K562 (cell line): ENCODE data around the gene HNF4A. TPM values are rescaled to one million over a fixed set of nuclear protein-coding genes. Genes with fewer than 3 reads are reported as not detected.

Source experiments
- ATAC-seq: fragments of 200-7000 bp; cut with Tn5 transposase; 3 replicates; pipeline ENCODE4 v1.9.1; 2020; ENCODE audit warnings: moderate library complexity
- BruUV-seq: library from RNA; stranded (reverse); fragments of 400-500 nt; replicated peaks from 2 replicates; lab custom pipeline; 2021; lab: Mats Ljungman, UMichigan
- CTCF ChIA-PET: fragments of 300-600 bp; formaldehyde crosslinking; extraction: SDS; loops from one replicate; lab custom pipeline; 2021; ENCODE audit warnings: low intra/inter-chr PET ratio; lab: Yijun Ruan, JAX
- POLR2A ChIA-PET: fragments of 300-600, 350-650 bp; sonication (Branson Sonifier 250); formaldehyde crosslinking; extraction: SDS; loops from one replicate; lab custom pipeline; 2021; ENCODE audit warnings: antibody characterized with exemption, inconsistent platforms; lab: Yijun Ruan, JAX
- DNase-seq, 4 experiments: peaks; one replicate each; pipeline versions ENCODE4 v3.0.0 to v3.0.0-alpha.2; 2011 to 2018; ENCODE audit warnings: low spot score in 3 of 4, mixed read lengths in 3 of 4; ENCODE audit errors: extremely low read depth in 1 of 4
- FAIRE-seq: peaks from 2 replicates; lab custom pipeline; 2011; peaks lifted over from hg19 to GRCh38; lab: Jason Lieb, UNC
- H2AFZ ChIP-seq: 2 replicates; pipeline ENCODE4 v1.6.0; 2011; ENCODE audit warnings: low read depth, low read length, control low read depth, inconsistent platforms
- H3K27ac ChIP-seq: fragments of 200-600 bp; 3 replicates; pipeline ENCODE4 v1.8.0; 2011; ENCODE audit warnings: low read depth, mild to moderate bottlenecking, control low read depth, inconsistent platforms, low read length, moderate library complexity, mixed read lengths; ENCODE audit errors: extremely low read depth
- H3K27me3 ChIP-seq, 2 experiments: fragments of 300-600 bp in 1 of 2; 2 replicates in 1 of 2; 3 replicates in 1 of 2; pipeline versions ENCODE4 v1.6.0 to v1.8.0; 2011; ENCODE audit warnings: inconsistent platforms in 2 of 2, low read length in 2 of 2, mild to moderate bottlenecking in 1 of 2, mixed read lengths in 1 of 2, moderate library complexity in 1 of 2; ENCODE audit not compliant: control insufficient read depth in 2 of 2, insufficient read depth in 2 of 2
- H3K36me3 ChIP-seq: fragments of 300-600 bp; 3 replicates; pipeline ENCODE4 v1.8.0; 2011; ENCODE audit warnings: mild to moderate bottlenecking, low read length, inconsistent platforms; ENCODE audit not compliant: control insufficient read depth, insufficient read depth
- H3K4me1 ChIP-seq, 2 experiments: fragments of 200-600 bp in 1 of 2; replicated peaks in 1 of 2; 2 replicates in 1 of 2; 3 replicates in 1 of 2; pipeline versions ENCODE4 v1.5.1 to v1.8.0; 2011; ENCODE audit warnings: inconsistent platforms in 2 of 2, low read length in 2 of 2, mild to moderate bottlenecking in 1 of 2, mixed read lengths in 1 of 2, moderate library complexity in 1 of 2; ENCODE audit not compliant: control insufficient read depth in 2 of 2, insufficient read depth in 2 of 2
- H3K4me2 ChIP-seq: 2 replicates; pipeline ENCODE4 v1.6.1; 2011; ENCODE audit warnings: low read length, control low read depth, inconsistent platforms, mixed read lengths; ENCODE audit not compliant: insufficient read depth
- H3K4me3 ChIP-seq: fragments of 200-600 bp; sonication (generic), shearing (Covaris generic); 2 replicates; pipeline ENCODE4 v1.5.1; 2016; ENCODE audit warnings: control low read depth, inconsistent platforms
- H3K79me2 ChIP-seq: fragments of 200-600 bp; 3 replicates; pipeline ENCODE4 v1.8.0; 2011; ENCODE audit warnings: low read length, inconsistent platforms; ENCODE audit not compliant: control insufficient read depth, insufficient read depth
- H3K9ac ChIP-seq, 2 experiments: 2 replicates each; pipeline versions ENCODE4 v1.6.0 to v1.6.1; 2011; ENCODE audit warnings: low read depth in 2 of 2, low read length in 2 of 2, control low read depth in 1 of 2, inconsistent platforms in 1 of 2, mild to moderate bottlenecking in 1 of 2, mixed read lengths in 1 of 2; ENCODE audit not compliant: insufficient read depth in 1 of 2
- H3K9me1 ChIP-seq: one replicate; pipeline ENCODE4 v1.6.0; 2011; ENCODE audit warnings: inconsistent platforms, mild to moderate bottlenecking, low read length, moderate library complexity; ENCODE audit not compliant: control insufficient read depth, insufficient read depth
- H3K9me3 ChIP-seq: replicated peaks from 2 replicates; pipeline ENCODE4 v1.5.1; 2011; ENCODE audit warnings: low read depth, low read length, inconsistent platforms; ENCODE audit not compliant: control insufficient read depth, insufficient read depth
- H4K20me1 ChIP-seq: replicated peaks from 2 replicates; pipeline ENCODE4 v1.6.1; 2011; ENCODE audit warnings: low read length, inconsistent platforms, mixed read lengths; ENCODE audit not compliant: control insufficient read depth, insufficient read depth
- CBX2 ChIP-seq: fragments of 200-600 bp; sonication (generic); IDR thresholded peaks from one replicate; pipeline ENCODE4 v1.6.1; 2012; ENCODE audit warnings: mild to moderate bottlenecking, low read length, inconsistent platforms; ENCODE audit not compliant: insufficient read depth, poor library complexity, severe bottlenecking
- E2F5 ChIP-seq: sonication (generic); formaldehyde crosslinking; IDR thresholded peaks from 2 replicates; pipeline ENCODE4 v1.8.0; 2022; ENCODE audit warnings: mild to moderate bottlenecking, missing genetic modification reagents
- RFX5 ChIP-seq: IDR thresholded peaks from 2 replicates; pipeline ENCODE4 v1.6.1; 2011; ENCODE audit warnings: low read depth, mild to moderate bottlenecking, improper control_type of control experiment, low read length
- RNF2 ChIP-seq: sonication (generic); IDR thresholded peaks from 2 replicates; pipeline ENCODE4 v1.6.1; 2016
- TRIM25 ChIP-seq: fragments of 450-650 bp; IDR thresholded peaks from 2 replicates; pipeline ENCODE4 v1.7.0; 2016; ENCODE audit warnings: borderline replicate concordance
- YY1 ChIP-seq, 3 experiments: IDR thresholded peaks; 2 replicates each; pipeline ENCODE4 v1.6.1; 2011; ENCODE audit warnings: low read length in 2 of 3, mild to moderate bottlenecking in 2 of 3, moderate library complexity in 2 of 3, borderline replicate concordance in 1 of 3, control low read depth in 1 of 3, low read depth in 1 of 3; ENCODE audit not compliant: insufficient read depth in 3 of 3, insufficient replicate concordance in 2 of 3, control insufficient read depth in 1 of 3, insufficient read length in 1 of 3; ENCODE audit errors: extremely low read depth in 1 of 3
- ZHX1 ChIP-seq: fragments of 150-350 bp; conservative IDR thresholded peaks from 2 replicates; pipeline ENCODE4 v1.6.1; 2014; ENCODE audit warnings: low read length
- ZNF143 ChIP-seq: sonication (generic); formaldehyde crosslinking; IDR thresholded peaks from 2 replicates; pipeline ENCODE4 v1.9.0; 2022; ENCODE audit warnings: mild to moderate bottlenecking, missing genetic modification reagents
- ZNF174 ChIP-seq: fragments of 250-450 bp; sonication (Bioruptor Pico); IDR thresholded peaks from 2 replicates; pipeline ENCODE4 v1.4.0; 2020; ENCODE audit warnings: mild to moderate bottlenecking
- ZNF764 ChIP-seq: fragments of 250-450 bp; sonication (Bioruptor Pico); IDR thresholded peaks from 2 replicates; pipeline ENCODE4 v1.4.0; 2020; ENCODE audit warnings: low read depth, mild to moderate bottlenecking, moderate library complexity
- WGBS: fragments of 100-300 bp; shearing (Covaris generic); methylation state at CpG from one replicate; pipeline ENCODE4 v1.1.6; 2016; ENCODE audit warnings: low coverage, mixed read lengths; ENCODE audit not compliant: insufficient coverage; ENCODE audit errors: missing lambda C conversion rate; 5-methylcytosine and 5-hydroxymethylcytosine counted together
- in situ Hi-C: fragments of 300-500 bp; cut with MboI; formaldehyde crosslinking; loops from 4 replicates; pipeline ENCODE4 v1.15.0; 2018; ENCODE audit warnings: inconsistent platforms, mixed read lengths
- intact Hi-C: fragments of 100-400 bp; cut with micrococcal nuclease; formaldehyde crosslinking; loops from 2 replicates; pipeline ENCODE4 v1.14.2; 2022
- polyA plus RNA-seq, 8 experiments: library from polyadenylated mRNA; depleted of rRNA in 4 of 8; stranded (reverse) in 5 of 8; unstranded in 3 of 8; fragments of >200 nt; fragmentation: Nextera tagmentation in 2 of 8; fragmentation: Illumina TruSeq in 1 of 8; extraction: Ambion mirVana in 2 of 8; extraction: Trizol in 1 of 8; gene quantifications; 2 replicates each; pipeline versions ENCODE4 v1.2.1 to v1.2.3, GENCODE V29; 2011 to 2014; ENCODE audit warnings: inconsistent platforms in 1 of 8, missing spikeins in 1 of 8
- total RNA-seq, 7 experiments: library from RNA; depleted of rRNA in 6 of 7; stranded (reverse); fragments of >200 nt in 6 of 7; fragmentation: Illumina TruSeq in 2 of 7; extraction: Trizol in 2 of 7; gene quantifications; 2 replicates each; pipeline versions ENCODE4 v1.2.1 to v1.2.3, GENCODE V29; 2011 to 2021; ENCODE audit warnings: low replicate concordance in 1 of 7

HNF4A gene
- total and polyA plus RNA-seq, 9 of the 15 experiments (the other 6 are each of a cell fraction or from before 2014, with no cell fraction given): 0.03 to 0.27 (median 0.08) TPM; not detected in 5

- TF ChIP-seq CBX2 (no peak), TRIM25 (no peak), ZNF764 (no peak), E2F5 (CRISPR knock-in tag) (no peak), RFX5 (no peak), ZNF143 (CRISPR knock-in tag) (no peak), ZHX1 (no peak), RNF2 (no peak), YY1 (IDR thresholded peaks at IDR 0.05; ENCODE audit: borderline replicate concordance in 1 of 3, control insufficient read depth in 1 of 3, extremely low read depth in 1 of 3, insufficient read depth in 3 of 3, insufficient read length in 1 of 3, insufficient replicate concordance in 2 of 3, low read depth in 1 of 3, low read length in 2 of 3) (no peak), ZNF174 (CRISPR knock-in tag) (no peak)
- Histone ChIP-seq H3K4me1 (peaks cover 0 to 4% of the 10 kb centered on the region in 2 experiments; a peak in 1 of 5 replicates), H3K27ac (no peak overlapping the region), H3K79me2 (no peaks in the 10 kb centered on the region), H3K9me1 (no peaks in the 10 kb centered on the region), H3K9ac (no peak overlapping the region), H3K4me3 (no peak overlapping the region), H4K20me1 (no peaks in the 10 kb centered on the region; the same call in none of the 2 replicates), H3K9me3 (no peaks in the 10 kb centered on the region), H2AFZ (no peak overlapping the region), H3K36me3 (no peaks in the 10 kb centered on the region), H3K4me2 (no peak overlapping the region), H3K27me3 (peaks cover 8 to 37% of the 10 kb centered on the region in 2 experiments; a peak in 4 of 5 replicates)
- in situ Hi-C loops (no loop called here), intact Hi-C loops (no loop called here)
- ATAC-seq (no peak), FAIRE-seq (no peak), DNase-seq (no peak)
- POLR2A ChIA-PET: interaction anchor here (0.8 to 1.1 kb wide), 2 partner anchors 9 to 41 kb away, joined by 3 read pairs; no protein-coding TSS in a partner anchor
- no TSS peak for BruUV-seq
- 47% methylated on average over 6 of the region's 7 CpGs for whole genome bisulfite sequencing
- CTCF ChIA-PET: interaction anchor here (1.0 to 1.1 kb wide), 2 partner anchors 62 to 235 kb away, joined by 3 to 4 read pairs; no protein-coding TSS in a partner anchor
Measured at GRCh38 chr20:44449864-44450263, 94.4 kb downstream of the HNF4A start.
